GM21825 (cell line): Measurements from ENCODE around the gene FYN.

Source experiments
- ATAC-seq: cut with Tn5 transposase; IDR thresholded peaks from one replicate; pipeline ENCODE4 v1.9.1; 2021; ENCODE audit warnings: mild to moderate bottlenecking, moderate library complexity; ENCODE audit not compliant: unreplicated experiment

FYN gene

DNA sequence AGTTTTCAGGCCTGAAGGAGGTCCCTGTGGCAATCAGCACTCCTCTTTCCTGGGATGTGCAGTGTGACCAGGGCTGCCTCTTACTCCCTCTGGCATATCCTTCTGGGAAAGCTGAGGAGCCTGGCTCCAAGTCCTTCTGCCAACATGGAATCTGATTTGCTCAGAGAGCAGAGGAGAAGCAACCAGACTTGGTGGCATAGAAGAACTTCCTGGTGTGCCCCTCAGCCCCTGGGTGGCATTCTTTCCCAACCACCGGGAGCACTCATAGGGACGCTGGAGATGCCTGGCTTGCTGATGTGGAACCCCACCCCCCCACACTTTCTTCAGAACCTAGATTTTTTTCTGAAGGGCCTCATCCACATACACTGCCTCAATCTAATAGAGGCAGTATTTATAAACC is 160.0 kb downstream of the FYN start:
- no peak for ATAC-seq

- no peak for ATAC-seq
Observed at GRCh38 chr6:111711984-111712752, 161.1 kb downstream of the FYN start.

DNA sequence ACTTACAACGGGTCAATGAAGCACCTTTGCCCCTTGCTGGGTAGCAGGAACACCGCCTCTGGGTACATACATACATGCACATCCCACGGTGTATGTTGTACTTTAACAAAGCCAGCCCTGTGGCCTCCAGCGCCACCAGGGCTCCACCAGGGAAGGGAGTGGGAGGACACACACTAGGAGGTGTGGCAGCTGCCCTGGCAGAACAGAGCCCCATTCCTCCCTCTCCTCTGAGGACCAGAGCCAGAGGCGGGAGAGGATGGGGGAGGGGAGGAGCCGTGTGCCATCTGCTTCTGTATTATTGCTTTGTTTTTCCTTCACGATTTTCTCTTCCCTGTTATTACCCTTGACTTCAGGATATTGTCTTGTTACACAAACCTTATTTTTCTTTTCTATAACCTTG is 161.8 kb downstream of the FYN start:
- ATAC-seq = no peak

GRCh38 chr6:111710911-111711310 is 162.3 kb downstream of the FYN start:
- ATAC-seq = no peak

DNA sequence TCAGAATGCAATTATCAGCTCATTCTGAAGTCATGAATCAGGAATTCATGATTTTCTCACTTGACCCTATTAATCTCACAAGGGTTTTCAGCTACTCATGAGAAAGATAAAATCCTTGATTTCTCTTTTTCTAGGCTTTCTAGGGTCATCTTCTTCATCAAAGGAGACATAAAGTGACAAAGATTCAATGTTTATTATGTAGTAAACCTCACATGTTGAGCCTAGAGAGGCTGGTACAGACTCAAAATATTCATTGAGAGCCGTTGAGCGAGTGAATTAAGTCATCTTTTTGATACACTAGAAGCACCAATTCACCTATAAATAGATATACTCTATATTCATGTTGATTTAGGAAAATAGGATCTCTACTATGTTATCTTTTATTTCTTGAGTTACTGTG is 162.8 kb downstream of the FYN start:
- no peak for ATAC-seq

DNA sequence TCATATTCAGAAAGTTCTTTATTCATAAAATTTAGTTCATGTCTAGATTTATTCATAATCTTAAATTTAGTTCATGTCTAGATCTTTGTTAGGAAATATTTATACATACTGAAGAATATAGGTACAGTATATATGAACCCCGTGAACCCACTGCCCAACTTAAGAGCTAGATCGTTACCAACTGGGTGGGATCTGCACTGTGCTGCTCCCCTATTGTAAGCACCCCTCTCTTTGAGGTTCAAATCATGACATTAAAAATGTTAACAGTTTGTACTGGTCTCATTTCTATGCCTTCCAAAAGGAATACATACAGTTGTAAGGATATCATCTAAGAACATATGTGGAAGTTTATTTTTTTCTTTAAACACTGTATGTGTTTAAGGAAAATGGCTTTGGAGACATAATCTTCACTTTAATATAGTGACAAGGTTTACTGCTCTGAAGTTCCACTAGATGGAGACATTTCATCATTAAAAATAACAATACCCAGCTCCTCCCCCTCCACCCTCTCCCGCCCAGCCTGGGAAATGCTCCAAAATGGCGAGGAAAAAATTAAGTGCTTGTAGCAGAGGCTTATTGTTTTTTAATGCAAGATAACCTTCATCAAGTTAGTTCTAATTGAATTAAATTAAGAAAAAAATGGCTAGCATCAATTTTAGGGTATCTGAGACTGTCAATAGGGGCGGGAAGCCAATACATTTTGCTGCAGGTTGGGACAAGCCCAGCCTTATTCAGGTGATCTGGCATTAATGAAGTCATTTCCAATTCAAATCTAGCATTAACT is 163.4 kb downstream of the FYN start:
- ATAC-seq = peak; percentile 90

- no peak for ATAC-seq
Observed at GRCh38 chr6:111709201-111709600, 164.1 kb downstream of the FYN start.

- ATAC-seq = no peak
Observed at GRCh38 chr6:111707773-111708172, 165.5 kb downstream of the FYN start.

GRCh38 chr6:111706841-111707391 is 166.3 kb downstream of the FYN start:
- ATAC-seq = no peak

GRCh38 chr6:111703723-111704122 is 169.5 kb downstream of the FYN start:
- ATAC-seq = no peak

DNA sequence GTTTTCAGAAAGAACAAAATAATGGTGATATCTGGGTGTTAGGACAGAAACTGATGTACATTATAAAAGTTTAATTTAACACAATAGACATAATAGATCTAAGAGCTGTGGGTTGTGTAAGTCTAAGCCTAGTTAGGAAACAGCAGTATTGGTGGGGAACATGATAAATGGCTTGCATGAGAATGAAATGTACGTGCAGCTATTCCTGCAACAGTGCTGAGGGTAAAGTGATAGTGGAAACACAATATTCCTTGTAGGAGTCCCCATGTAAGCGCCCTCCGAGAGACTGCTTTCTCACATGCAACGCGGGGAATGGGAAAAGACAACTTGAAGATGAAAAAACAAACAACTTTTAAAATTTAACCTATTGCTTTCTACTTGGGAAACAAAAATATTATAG is 171.0 kb downstream of the FYN start:
- no peak for ATAC-seq

- no peak for ATAC-seq
Observed at GRCh38 chr6:111701146-111701545, 172.1 kb downstream of the FYN start.

DNA sequence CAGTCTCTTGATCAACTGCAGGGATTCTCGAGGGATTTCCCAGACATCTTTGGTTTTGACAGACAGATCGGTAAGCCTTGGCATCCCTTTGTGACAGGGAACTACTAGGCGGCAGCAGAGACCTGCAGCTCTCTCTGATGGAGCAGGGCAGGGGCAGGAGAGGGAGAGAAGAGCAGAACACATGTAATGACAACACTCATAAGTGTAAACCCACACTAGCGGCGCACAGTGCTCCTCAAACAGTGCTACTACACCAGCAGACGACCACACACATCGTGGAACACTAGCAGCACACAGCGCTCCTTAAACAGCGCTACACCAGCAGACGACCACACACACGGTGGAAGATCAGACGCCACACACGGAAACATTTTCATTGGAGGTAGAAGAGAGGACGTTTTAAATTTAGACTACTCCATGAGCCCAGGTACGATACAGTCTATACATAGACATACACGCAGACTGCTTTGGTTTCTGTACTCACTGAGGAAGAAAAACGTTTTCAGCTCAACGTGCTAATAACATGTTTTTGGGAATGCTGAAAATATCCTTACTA is 173.0 kb downstream of the FYN start:
- ATAC-seq = no peak

DNA sequence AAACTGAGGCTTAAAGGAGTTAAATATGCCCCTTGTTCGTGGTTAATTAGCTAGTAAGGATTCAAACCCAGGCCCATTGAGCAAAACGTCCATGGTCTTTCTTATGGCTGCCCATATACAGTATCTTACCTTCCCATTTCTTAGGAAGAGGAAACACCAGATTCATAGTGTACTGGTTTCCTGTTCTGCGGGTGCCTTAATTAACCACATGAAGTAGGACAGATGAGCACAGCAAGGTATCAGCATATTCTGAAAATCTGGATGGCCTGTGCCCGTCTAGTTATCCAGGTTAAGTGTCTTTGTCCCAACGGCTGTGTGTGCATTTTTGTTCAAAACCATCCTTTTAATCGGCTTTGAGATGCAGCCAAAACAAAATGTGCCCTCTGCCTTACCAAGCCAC is 174.1 kb downstream of the FYN start:
- no peak for ATAC-seq

GRCh38 chr6:111696814-111697213 is 176.4 kb downstream of the FYN start:
- ATAC-seq = no peak

DNA sequence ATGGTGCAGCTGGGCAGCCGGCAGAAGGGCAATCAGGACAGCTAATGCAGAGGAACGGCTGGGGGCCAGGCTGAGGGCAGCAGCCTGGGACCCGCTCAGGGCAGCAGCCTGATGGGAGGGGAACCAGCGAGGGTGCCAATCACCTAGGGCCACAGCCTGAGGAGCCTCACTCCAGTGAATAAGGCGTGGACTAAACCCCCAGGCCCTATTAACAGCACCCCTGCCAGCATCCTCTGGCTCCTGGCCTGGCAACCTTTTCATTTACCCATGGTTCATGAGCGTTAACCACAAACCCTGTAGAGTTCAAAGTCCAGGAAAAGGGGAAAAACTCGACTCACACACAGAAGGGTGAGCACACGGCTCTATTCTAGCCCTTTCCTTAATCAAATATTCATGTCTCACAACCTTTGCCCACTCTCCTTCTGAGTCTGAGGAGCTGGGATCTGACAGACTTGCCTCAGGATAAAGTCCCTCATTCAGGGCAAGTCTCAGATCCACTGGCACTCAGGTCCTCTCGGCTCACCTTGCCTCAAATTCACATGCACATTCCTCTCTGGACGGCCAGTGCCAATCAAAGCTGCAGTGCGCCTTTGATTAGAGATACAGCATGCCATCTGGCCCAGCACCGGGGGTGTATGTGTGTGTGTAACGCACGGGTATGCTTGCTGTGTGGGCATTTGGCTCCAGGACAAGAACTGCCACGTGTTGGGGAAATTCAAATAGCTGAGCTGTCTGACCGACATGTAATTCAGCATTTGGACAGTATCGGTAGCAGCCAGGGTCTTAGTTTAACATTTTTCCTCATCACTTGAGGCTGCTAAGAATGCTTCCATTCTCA is 180.7 kb downstream of the FYN start:
- no peak for ATAC-seq

GRCh38 chr6:111691345-111692225 is 181.7 kb downstream of the FYN start:
- no peak for ATAC-seq

- no peak for ATAC-seq
Observed at GRCh38 chr6:111689946-111690345, 183.3 kb downstream of the FYN start.

DNA sequence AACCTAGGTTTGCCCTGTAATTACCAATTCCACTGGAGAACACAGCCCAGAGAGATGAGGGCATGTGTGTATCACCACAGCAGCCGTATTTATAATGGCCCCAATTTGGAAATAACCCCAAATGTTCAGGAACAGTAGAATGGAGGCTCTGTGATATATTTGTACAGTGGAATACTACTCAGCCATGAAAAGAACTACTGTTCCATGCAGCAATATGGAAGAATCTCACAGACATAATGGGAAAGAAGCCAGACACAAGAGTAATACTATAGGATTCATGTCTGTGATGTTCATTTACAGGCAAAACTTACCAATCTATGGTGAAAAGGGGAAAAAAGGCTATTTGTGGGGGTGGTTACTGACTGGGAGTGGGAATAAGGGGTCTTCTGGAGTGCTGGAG is 183.8 kb downstream of the FYN start:
- ATAC-seq = no peak

GRCh38 chr6:111688331-111688730 is 184.9 kb downstream of the FYN start:
- ATAC-seq = no peak
